Stromal cell of bone marrow (primary cell): ENCODE data around the gene TTC9B.
"Not testable (repeated sequence)": the region's sequence is repeated elsewhere in the genome, so short reads cannot be mapped to it uniquely, and the experiment has no call there.

Source experiments
- DNase-seq: peaks from one replicate; pipeline ENCODE4 v3.0.0-alpha.2; 2012; ENCODE audit warnings: low read depth

The TTC9B gene

DNA sequence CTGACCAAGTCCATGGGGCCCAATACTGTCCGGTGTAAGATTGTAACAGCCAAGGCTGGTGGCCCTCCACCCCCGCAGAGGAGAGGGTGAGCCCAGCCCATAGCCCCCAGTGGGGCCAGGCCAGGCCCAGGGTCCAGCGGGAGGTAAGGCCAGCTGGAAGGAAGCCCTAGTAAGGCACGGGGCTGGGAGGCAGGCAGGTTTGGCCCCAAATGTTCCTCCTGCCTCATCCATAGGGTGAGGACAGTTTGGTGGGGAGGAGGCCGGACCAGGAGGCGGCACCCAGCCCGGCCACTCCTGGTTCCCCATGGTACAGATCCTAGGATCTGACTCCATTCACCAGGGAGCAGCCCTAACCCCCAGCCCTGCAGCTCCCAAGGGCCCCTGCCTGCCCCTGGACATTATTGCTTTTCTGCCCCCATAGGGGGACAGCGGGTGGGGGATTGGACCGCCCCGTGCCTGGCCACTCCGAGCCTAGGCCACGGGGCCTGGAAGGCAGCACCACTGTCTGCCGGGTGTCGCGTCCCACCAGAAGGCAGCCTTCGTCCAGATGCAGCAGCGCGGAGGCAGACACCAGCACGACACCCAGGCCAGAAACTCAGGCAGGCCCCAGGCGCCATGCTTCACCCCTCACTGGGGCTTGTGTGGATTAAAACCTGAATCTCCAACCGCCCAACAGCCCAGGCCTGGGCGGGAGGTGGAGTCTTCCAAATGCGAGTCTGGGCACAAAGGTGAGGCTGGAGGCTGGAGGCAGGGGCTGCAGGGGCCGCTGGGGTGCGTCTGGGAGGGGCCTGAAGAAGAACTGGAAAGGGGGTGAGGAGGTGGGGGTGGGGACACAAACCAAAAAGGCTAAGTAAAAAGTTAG lies 15.0 kb upstream of the TTC9B start:
- DNase-seq: no peak

DNA sequence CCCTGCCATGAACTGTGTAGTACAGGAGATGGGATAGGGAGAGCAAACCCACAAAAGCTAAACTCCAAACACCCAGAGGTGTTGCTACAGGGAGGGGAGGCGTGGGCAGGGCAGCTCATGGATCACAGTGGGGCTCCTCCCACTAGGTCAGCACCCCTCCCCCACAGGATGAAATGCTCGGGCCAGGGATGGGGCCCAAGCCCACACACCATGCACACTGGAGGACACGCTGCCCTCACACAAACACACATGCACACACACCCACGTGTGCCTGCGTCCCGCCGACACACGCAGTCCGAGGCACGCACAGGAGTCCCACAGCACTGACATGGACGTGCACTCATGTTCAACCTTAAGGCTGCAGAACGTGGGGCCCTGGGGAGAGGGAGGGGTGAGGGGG lies 14.3 kb upstream of the TTC9B start:
- no peak for DNase-seq

DNA sequence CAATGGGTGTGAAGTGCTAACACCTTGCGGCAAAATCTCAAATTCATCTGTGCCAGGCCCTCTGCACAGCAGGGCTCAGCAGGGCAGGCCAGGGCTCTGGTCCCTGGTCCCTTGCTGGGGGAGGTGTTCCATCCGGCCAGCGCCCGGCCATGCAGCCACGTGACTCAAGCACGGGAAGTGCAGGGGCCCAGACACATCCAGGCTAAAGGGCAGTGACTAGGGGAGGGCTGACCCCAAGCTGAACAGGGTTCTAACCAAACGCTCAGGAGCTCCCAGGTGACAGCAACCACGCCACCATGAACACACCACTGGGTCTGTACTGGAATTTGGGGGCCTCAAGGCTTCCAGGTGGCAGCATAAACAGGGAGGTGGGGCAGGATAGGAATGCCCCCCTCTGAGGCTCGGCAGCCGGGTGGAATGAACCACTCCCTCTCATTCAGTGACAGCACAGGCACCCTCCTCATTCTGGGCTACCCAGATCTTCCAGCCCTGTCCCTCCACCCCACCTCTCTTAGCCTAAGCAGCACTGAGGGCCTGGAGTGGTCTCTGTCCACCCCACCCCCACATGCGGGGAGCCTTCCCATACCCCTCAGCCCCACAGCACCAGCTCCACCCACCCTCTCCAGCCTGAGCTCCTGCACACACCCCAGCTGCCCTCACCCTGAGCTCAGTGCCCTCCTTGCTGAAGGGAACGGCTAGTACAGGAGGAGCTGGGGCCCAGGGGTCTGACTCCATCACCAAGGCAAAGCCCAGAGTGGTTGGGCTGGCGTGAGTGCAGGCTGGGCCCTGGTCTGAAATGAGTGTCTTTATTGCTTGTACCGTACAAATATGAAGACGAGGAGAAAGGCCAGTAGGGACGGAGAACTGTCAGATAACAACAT lies 13.6 kb upstream of the TTC9B start:
- no peak for DNase-seq

DNA sequence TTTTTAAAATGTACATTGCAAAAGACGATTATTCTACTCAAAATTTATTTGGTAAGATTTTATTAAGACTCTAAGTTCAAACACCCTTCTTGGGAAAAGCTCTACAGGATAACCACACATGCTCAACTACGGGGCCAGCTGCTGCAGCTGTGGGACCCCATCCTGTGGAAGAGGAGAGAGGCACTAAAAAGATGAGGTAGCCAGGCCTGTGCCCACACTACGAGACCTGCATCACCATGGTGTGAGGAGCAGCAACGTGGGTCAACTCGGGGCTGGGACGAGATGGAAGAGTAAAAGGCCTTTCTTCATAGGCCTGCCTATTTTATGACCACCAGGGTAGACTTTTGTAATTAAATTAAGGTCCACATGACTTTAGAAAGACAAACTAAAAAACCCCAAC lies 12.9 kb upstream of the TTC9B start:
- DNase-seq: no peak

DNA sequence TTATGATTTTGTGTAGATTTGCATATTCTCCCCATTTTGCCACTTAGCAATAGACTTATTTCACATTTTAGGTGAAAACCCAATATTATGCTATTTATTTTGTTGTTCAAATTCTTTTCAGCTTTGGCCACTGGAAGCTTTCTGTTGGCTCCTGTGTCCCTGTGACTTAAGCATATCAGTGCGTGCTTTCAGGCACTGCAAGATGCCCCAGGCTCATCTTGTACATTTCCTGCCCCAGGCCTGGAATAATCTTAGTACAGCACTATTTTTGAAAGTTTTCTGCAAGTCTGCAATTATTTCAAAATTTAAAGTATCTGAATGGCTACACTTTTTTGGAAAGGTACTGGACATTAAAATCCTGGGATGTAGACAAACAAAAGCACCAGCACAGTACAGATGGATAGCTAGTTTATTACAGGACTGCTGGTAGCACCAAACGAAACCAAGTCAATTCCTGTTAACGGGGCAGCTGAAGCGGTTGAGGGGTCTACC lies 11.8 kb upstream of the TTC9B start:
- no peak for DNase-seq

DNA sequence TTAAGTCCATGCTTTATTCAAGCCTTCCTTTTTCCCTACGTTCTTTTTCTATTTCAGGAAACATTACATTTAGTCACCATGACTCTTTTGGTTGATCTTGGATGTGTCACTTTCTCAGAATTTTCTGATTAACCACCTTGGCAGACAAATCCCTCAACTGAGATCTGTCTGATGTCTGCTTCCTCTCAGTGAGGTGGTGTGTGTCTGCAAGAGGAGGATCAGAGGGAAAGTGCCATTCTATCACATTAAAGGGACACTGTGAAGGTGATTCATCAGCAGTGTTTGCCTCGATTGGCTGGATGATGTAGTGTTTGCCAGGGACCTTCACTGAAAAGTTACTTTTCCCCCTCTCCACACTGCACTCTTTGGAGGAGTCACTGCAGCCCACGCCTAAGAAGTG lies 11.3 kb upstream of the TTC9B start:
- peak; percentile 23 for DNase-seq

DNA sequence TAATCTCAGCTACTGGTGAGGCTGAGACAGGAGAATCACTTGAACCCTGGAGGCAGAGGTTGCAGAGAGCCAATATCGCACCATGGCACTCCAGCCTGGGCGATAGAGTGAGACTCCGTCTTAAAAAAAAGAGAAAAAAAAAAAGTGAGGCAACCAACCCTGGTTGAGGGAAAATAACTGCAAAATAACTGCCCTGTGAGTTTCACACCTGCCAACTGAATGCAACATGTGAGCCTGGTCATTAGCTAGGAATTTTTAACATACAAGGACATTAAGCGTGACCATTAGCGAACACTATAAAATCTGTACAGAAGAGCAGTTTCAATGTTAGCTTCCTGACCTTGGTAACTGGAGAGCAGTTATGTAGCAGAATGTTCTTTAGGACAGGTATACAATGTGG lies 10.7 kb upstream of the TTC9B start:
- no peak for DNase-seq

DNA sequence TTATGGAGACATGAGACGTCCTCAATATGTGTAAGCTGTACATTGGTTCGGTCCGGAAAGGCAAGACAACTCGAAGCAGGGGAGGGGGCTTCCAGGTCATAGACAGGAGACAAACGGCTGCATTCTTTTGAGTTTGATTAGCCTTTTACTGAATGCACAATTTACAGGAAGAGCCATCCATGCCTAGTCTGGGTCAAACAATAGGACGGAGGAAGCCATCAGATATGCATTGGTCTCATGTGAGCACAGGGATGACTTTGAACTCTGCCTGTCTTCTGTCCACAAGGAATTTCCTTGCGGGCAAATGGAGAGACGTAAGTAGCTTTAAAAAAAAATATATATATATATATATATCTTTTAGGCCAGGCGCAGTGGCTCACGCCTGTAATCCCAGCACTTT lies 10.2 kb upstream of the TTC9B start:
- DNase-seq: no peak

DNA sequence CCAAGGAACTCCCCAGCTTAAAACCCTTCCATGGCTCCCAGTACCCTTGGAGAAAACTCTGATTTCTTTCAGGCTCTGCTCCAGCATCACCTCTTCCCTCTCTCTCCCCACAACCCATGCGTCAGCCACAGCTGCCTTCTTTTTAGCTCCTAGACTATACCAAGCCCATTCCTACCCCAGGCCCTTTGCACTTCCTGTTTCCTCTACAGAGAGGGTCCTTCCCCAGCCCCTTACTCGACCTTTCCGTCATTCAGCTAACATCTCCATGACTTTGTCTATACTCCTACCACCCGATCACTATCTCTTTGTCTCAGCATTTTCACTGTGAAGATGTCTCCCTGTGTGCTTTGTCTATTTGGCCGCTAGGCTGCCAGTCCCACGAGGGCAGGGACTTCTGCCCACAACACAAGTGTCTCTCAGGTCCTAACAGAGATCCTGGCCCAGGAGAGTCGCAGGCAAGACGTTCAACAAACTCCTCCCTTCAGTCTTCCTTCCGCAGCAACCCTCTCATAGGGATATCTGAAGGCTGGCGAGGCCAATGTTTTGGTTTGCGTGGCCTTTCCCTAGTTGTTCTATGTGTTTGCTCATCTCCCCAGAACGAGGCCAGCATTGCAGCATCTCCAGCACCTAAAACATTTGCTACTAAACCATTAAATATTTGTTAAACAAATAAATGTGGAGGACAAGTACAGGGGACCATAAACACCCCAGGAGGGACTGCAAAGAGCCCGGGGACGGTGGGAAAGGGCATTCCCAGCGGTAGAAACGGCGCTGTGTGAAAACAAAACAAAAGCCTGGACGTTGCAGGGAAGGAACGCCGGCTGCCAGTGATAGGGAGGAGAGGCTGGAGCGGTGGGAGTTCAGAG lies 7.5 kb upstream of the TTC9B start:
- DNase-seq: no peak

DNA sequence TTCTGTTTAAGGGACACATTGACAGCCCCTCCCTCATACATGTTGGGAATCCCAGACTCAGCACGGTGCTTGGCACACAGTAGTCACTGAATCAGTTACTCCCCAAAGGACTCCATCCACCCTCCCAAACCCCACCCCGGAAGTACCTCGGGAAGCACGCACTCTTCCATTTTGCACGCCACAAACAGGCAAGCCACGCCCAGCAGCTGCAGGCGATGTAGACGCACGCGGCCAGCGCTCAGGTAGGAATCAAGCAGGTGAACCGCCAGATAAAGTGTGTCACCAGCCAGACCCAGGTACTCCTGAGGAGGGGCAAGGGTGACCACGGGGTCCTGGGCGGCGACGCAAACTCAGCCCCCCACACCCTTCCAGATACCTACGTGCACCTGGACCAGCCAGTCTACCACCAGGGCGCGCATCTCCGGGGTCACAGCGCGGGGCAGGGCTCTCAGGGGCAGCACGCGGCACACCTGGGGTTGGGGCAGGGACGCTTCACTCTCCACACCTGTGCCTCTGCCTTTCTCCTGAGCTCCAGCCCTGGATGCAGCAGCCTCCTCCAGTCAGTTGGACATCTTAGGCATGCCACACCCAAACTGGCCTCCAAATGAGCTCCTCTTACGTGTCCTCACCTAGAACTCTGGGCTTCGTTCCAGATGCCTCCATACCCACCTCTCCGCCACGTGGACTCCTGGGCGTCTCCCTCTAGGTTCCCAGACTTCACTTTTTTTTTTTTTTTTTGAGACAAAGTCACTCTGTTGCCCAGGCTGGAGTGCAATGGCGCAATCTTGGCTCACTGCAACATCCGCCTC lies 6.4 kb upstream of the TTC9B start:
- DNase-seq: no peak

DNA sequence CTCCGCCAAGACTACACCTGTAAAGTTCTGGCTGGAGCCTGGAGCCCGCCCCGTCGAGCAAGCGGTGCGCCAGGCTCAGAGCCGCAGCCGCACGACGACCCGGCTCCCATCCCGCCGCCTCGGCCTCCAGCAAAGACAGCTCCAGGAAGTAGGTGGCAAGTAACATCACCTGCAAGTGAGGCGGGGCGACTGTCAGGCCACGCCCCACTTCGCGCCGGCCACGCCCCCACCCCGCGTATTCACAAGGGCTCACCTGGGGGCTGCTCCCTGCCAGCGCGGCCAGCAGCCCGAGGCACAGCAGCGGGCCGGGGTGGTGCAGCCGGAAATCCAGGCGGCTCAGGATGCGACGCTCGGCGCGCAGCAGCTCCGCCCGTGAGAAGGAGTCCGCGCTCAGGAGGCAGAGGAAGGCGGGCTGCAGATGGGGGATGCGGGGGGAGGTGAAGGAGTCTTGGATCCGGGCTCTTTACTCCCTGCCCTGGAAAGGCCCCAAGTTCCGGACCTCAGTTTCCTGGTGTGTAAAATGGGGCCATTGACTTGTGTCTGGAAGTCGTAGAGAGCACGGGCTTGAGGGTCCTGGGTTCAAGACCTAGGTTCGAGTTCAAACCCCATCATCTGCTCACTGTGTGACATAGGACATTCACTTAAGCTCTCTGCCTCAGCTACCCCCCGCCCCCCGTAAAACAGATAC lies 5.1 kb upstream of the TTC9B start:
- no peak for DNase-seq

DNA sequence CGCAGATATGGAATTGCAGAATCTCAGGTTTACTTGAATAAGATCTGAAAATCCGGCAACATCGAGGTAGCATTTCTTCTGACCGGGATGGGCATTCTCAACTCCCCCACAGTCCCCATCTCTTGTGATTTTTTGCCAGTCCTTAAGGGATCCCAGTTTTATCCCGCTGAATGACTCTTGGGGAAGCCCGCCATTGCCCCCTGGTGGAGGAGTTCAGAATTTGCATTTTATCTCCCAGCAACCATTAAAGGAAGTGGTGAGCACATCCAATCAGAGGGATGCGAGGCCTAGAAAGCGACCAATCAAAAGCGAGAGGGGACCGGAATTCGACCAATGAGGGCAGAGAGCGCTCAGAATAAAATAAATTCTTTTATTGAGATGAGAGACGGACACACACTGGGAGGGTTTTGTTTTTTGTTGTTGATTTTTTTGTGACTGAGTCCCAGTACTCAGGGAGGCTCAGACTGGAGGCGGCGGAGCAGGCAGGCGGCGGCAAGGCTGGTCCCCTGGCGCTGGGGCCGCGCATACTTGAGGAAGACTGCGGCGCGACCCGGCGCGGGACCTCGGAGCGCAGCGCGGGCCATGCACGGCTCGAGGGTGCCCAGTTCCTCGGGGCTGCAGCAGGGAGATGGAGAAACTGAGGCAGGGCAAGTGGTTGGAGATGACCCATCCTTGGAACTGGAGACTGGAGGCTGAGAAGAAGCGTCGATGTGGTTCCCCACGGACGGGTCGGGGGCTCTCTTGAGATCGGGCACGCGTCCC lies 3.9 kb upstream of the TTC9B start:
- peak; percentile 90 for DNase-seq

DNA sequence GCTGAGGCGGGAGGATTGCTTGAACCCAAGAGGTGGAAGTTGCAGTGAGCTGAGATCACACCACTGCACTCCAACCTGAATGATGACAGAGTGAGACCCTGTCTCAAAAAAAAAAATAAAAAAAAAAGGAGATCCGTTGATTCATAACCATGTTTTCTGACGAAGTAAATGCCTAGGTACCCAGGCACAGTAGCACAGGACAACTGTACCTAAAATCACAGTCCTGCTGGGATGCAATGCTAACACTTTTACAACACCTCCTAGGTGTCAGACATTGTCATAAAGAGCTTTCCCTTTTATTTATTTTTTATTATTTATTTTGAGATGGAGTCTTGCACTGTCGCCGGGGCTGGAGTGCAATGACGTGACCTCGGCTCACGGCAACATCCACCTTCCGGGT lies 2.5 kb upstream of the TTC9B start:
- no peak for DNase-seq

DNA sequence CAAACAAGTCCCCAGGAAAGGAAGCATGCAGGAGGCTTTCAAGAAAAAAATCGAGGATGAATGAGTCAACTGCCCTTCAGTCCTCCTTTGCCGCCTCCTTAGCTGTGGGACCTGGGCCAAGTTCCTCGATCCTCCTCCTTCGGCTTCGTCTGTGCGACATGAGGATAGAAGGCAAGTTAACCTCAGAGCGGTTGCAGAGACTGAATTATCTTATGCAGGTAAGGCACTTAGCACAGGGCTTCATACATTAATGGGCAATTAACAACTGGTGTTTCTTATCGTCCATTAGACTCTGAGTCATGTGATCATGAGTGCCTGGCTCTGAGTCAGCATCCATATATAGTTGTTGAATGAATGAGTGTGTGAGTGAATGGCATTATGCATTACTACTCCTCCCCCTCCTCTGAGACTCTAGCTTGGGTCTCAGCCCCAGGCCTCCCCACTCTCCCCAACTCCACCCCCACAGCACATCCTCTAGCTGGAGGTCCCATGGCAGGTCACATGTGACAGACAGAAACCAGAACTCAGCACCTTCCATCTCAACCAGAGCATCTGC lies 1.6 kb upstream of the TTC9B start:
- peak; percentile 58 for DNase-seq

DNA sequence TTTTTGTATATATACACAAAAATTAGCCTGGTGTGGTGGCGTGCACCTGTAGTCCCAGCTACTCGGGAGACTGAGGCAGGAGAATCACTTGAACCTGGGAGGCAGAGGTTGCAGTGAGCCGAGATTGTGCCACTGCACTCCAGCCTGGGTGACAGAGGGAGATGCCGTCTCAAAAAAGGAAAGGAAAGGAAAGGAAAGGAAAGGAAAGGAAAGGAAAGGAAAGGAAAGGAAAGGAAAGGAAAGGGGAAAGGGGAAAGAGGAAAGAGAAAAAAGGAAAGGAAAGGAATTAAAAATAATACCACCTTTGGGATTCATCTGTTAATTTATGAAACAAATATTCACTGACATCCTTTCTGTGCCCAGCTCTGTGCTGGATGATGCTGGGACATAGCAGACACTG lies 845 bp upstream of the TTC9B start:
- DNase-seq: not testable (repeated sequence)

DNA sequence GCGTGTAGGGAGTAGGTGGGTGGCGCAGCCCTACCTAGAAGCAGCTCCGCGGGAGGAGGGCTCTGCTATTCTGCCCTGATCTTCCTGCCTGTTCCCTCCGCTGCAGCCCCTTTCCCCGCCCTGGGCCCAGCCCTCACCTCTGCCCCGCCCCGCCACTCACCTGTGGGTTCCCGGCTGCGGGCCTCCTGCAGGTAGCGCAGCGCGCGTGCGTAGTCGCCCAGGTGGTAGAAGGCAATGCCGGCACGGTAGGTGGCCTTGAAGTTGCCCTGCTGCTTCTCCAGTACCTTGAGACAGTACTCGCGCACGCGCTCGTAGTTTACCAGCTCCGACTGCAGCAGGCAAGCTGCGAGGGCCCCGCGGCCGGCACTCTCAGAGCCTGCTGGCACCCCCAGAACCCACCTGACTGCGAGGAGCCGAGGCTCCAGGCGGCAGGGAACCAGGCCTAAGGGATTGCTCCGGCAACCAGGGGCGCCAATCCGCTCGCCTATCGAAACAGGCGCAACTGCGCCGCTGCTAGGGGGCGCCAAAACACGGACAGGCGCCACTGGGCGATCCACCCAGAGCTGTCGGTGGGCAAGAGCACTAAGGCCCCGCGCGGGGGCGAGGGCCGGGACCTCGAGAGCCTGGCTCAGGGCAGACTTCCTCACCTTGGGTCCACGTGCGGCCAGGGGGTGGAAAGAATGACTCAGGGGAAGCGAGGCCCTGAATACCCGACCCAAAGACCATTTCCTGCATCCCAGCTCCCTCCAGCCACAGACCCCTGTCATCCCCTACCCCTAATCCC lies 965 bp downstream of the TTC9B start:
- DNase-seq: no peak

DNA sequence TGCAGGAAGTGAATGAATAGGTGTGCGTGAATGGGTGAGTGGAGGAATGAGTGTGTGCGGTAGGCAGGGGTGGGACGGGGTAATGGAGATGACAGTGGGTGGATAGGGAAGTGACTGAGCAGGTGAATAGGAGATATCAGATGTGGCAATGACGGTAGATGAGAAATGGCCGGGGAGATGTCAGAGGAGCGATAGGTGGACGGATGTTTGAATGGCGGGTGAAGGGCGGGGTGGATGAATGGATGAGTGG lies 1.5 kb downstream of the TTC9B start:
- DNase-seq: no peak

DNA sequence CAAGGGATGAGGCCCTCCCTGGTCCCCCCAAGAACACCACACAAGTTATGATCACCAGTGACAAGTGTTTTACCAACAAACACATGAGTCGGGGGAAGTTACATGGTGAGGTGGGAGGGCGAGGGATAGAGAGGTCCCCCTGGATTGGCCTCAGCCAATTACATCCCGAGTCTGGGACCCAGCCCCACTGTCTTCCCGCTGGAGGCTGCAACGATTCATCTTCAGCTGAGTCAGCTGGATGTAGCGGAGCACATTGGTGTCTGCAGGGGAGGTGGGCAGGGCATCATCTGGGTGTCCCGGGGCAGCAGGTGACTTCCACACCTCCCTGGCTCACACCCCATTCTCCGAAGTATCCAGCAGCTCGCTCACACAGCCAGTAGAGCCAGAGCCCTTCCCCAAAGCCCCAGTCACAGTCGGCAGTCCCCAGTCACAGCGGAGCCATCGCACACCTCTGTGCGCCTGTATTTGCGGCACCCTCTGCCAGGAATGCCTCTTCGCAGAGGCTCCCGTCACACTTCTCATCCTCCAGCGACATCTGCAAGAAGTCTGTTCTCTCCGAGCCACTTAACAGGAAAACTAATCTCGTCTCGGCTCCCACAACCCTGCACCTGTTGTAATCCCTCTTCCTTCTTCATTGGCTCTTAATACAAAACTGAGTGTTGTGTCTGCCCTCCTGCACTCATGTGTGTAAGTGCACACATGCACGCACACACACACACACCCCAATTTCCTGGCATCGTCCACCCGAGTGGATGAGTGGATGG lies 2.0 kb downstream of the TTC9B start:
- no peak for DNase-seq
